Mammary microvascular endothelial cell (primary cell): ENCODE data around the gene YEATS4. TPM values are rescaled to one million over a fixed set of nuclear protein-coding genes. Genes with fewer than 3 reads are reported as not detected.

Experiments used
- total RNA-seq: library from RNA; depleted of rRNA; stranded (reverse); fragments of >200 nt; gene quantifications from 2 replicates; pipeline ENCODE4 v1.2.3, GENCODE V29; 2015

Gene YEATS4
- 29.1 and 43.8 TPM in 2 replicates for total RNA-seq

DNA sequence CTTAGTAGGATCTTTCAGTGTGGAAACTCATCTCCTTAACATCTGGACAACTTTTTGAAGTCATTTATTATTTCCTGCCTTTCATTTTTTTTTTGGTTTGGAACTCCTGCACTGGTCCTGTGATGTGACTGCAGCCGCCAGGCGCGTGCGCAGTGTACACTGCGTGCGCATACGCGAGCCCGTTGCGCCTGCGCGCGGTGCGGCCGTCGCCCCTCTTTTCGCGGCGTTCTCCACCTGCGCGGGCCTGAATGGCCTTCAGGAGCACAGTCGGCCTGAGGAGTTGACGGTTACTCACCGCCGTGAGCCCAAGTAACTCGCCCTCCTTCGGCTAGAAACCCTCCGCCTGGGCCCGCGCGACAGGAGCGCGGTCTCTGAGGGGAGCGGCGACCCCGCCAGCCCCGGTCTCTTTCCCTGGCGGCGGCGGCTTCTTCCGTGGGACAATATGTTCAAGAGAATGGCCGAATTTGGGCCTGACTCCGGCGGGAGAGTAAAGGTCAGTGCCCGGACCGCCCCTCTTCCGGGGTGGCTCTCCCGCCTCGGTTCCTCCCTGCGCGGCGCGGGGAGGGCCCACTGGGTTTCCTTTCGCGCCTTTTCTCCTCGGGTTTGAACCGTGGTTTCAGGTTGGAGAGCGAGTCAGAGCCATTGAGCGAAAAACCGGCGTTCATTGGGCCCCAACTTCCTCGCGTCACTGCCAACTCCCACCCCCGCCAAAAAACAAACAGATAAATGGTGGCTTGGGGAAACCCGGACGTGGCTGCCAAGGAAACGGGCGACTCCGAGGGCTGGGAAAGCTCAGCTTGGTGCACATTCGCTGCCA is at the start of gene YEATS4:
Gene YEATS4, plus strand, starts transcription at position 213 of the 817 bp plus-strand sequence. Its CDS starts 230 bp downstream, at position 443.

GRCh38 chr12:69348162-69348938 is 11.2 kb upstream of the YEATS4 start, which contains the start of gene LYZ:
Gene LYZ, plus strand, starts transcription at chr12:69348381. Its CDS starts 28 bp downstream, at chr12:69348409.

Other genes with a start within 250 kb of the YEATS4 start
- 26.0 and 27.3 TPM in 2 replicates for gene CPSF6, start 120.2 kb upstream of the YEATS4 start, total RNA-seq
- gene LYZ, start 11.4 kb upstream of the YEATS4 start, total RNA-seq, result not detected in 2 replicates
- gene FRS2, start 110.6 kb downstream of the YEATS4 start, total RNA-seq, result 9.9 and 13.9 TPM in 2 replicates
- 213 and 226 TPM in 2 replicates for gene CCT2, start 225.7 kb downstream of the YEATS4 start, total RNA-seq